ENCODE data around the gene ADRM1.

ADRM1 gene

GRCh38 chr20:62307226-62308101, 4.7 kb downstream of the ADRM1 start:
- POLR2A ChIA-PET: interaction anchor here (0.6 to 1.0 kb wide), 2 partner anchors 75 to 79 kb away, joined by 3 read pairs; partner anchors contain the start of gene RPS21
- TF ChIP-seq ELF4 (IDR thresholded peaks at IDR 0.05) (no peak), LEF1 (IDR thresholded peaks at IDR 0.05; ENCODE audit: borderline replicate concordance) (no peak), TARDBP (IDR thresholded peaks at IDR 0.05) (no peak), BHLHE40 (IDR thresholded peaks at IDR 0.05; ENCODE audit: borderline replicate concordance) (no peak), CTBP1 (IDR thresholded peaks at IDR 0.05; ENCODE audit: borderline replicate concordance) (no peak), PKNOX1 (IDR thresholded peaks at IDR 0.05) (no peak), FOXK2 (IDR thresholded peaks at IDR 0.05) (no peak)

GRCh38 chr20:62308102-62308822, 5.5 kb downstream of the ADRM1 start:
- ChIA-PET POLR2A (no interaction called here), CTCF (no interaction called here)
- DNase-seq (ENCODE audit: extremely low spot score): no peak
- TF ChIP-seq HDGF (IDR thresholded peaks at IDR 0.05; ENCODE audit: borderline replicate concordance): no peak
- TF ChIP-seq SUZ12 (IDR thresholded peaks at IDR 0.05): no peak
- no peak for TF ChIP-seq SP1 (IDR thresholded peaks at IDR 0.05)
- TF ChIP-seq ARNT (IDR thresholded peaks at IDR 0.05): no peak
- no peak for TF ChIP-seq FOXM1 (IDR thresholded peaks at IDR 0.05; ENCODE audit: borderline replicate concordance)
- TF ChIP-seq TARDBP (IDR thresholded peaks at IDR 0.05): no peak

More at GRCh38 chr20:62307226-62308101, 4.7 kb downstream of the ADRM1 start:
- no peak for DNase-seq (ENCODE audit: extremely low spot score)
- CTCF ChIA-PET: interaction anchor here (2.5 kb wide), 1 partner anchor 75 kb away, joined by 8 read pairs; no protein-coding TSS in a partner anchor

GRCh38 chr20:62309198-62309944, 6.6 kb downstream of the ADRM1 start:
- ChIA-PET POLR2A (no interaction called here), CTCF (no interaction called here)
- no peak for DNase-seq (ENCODE audit: extremely low spot score)
- TF ChIP-seq FOXM1 (IDR thresholded peaks at IDR 0.05; ENCODE audit: borderline replicate concordance) (no peak), SP1 (IDR thresholded peaks at IDR 0.05) (no peak), L3MBTL2 (conservative IDR thresholded peaks at IDR 0.05) (no peak), ZNF384 (IDR thresholded peaks at IDR 0.05) (no peak), ELF4 (IDR thresholded peaks at IDR 0.05) (no peak), HDGF (IDR thresholded peaks at IDR 0.05; ENCODE audit: borderline replicate concordance) (no peak), FOXK2 (IDR thresholded peaks at IDR 0.05) (no peak), PKNOX1 (IDR thresholded peaks at IDR 0.05) (no peak), CTBP1 (IDR thresholded peaks at IDR 0.05; ENCODE audit: borderline replicate concordance) (no peak), FOXA1 (IDR thresholded peaks at IDR 0.05) (no peak), SUZ12 (IDR thresholded peaks at IDR 0.05) (no peak), ARNT (IDR thresholded peaks at IDR 0.05) (no peak), BHLHE40 (IDR thresholded peaks at IDR 0.05; ENCODE audit: borderline replicate concordance) (no peak), NFRKB (IDR thresholded peaks at IDR 0.05) (no peak), TARDBP (IDR thresholded peaks at IDR 0.05) (no peak), LEF1 (IDR thresholded peaks at IDR 0.05; ENCODE audit: borderline replicate concordance) (no peak)

GRCh38 chr20:62309947-62310756, 7.4 kb downstream of the ADRM1 start:
- no peak for TF ChIP-seq FOXK2 (IDR thresholded peaks at IDR 0.05)
- no peak for TF ChIP-seq L3MBTL2 (conservative IDR thresholded peaks at IDR 0.05)
- no peak for TF ChIP-seq BHLHE40 (IDR thresholded peaks at IDR 0.05; ENCODE audit: borderline replicate concordance)
- no peak for TF ChIP-seq HDGF (IDR thresholded peaks at IDR 0.05; ENCODE audit: borderline replicate concordance)
- no peak for TF ChIP-seq SP1 (IDR thresholded peaks at IDR 0.05)
- no peak for TF ChIP-seq ARNT (IDR thresholded peaks at IDR 0.05)
- no peak for TF ChIP-seq PKNOX1 (IDR thresholded peaks at IDR 0.05)
- no peak for TF ChIP-seq LEF1 (IDR thresholded peaks at IDR 0.05; ENCODE audit: borderline replicate concordance)
- TF ChIP-seq CTBP1 (IDR thresholded peaks at IDR 0.05; ENCODE audit: borderline replicate concordance): no peak
- TF ChIP-seq TARDBP (IDR thresholded peaks at IDR 0.05): no peak
- no peak for TF ChIP-seq ZNF384 (IDR thresholded peaks at IDR 0.05)
- no peak for TF ChIP-seq SUZ12 (IDR thresholded peaks at IDR 0.05)
- TF ChIP-seq FOXA1 (IDR thresholded peaks at IDR 0.05): no peak
- ChIA-PET CTCF (no interaction called here), POLR2A (no interaction called here)
- no peak for DNase-seq (ENCODE audit: extremely low spot score)

- TF ChIP-seq TARDBP (IDR thresholded peaks at IDR 0.05) (no peak), L3MBTL2 (conservative IDR thresholded peaks at IDR 0.05) (no peak), BHLHE40 (IDR thresholded peaks at IDR 0.05; ENCODE audit: borderline replicate concordance) (no peak), CTBP1 (IDR thresholded peaks at IDR 0.05; ENCODE audit: borderline replicate concordance) (no peak), LEF1 (IDR thresholded peaks at IDR 0.05; ENCODE audit: borderline replicate concordance) (no peak), FOXK2 (IDR thresholded peaks at IDR 0.05) (no peak), HDGF (IDR thresholded peaks at IDR 0.05; ENCODE audit: borderline replicate concordance) (no peak), ZNF384 (IDR thresholded peaks at IDR 0.05) (no peak), SUZ12 (IDR thresholded peaks at IDR 0.05) (no peak), NFRKB (IDR thresholded peaks at IDR 0.05) (no peak)
- DNase-seq (ENCODE audit: extremely low spot score): no peak
- ChIA-PET POLR2A (no interaction called here), CTCF (no interaction called here)
Measured at GRCh38 chr20:62310757-62311121, 7.9 kb downstream of the ADRM1 start.

Data from HEK293T (cell line).